BLaER1 treated with 17β-estradiol and CSF1 and Interleukin-3, amounts not matched to agents 10 nM and 100 nM (cell line): ENCODE measurements around the gene PTDSS2.
"Not testable (repeated sequence)": the region's sequence is repeated elsewhere in the genome, so short reads cannot be mapped to it uniquely, and the experiment has no call there.

ENCODE experiments used
- H3K27ac ChIP-seq, 11 experiments: shearing (Covaris generic); formaldehyde crosslinking; 2 replicates each; pipeline ENCODE4 v1.8.1; 2022
- H3K27me3 ChIP-seq, 11 experiments: shearing (Covaris generic); formaldehyde crosslinking; 2 replicates each; pipeline ENCODE4 v1.8.1; 2022
- H3K36me3 ChIP-seq, 11 experiments: shearing (Covaris generic); formaldehyde crosslinking; 2 replicates each; pipeline ENCODE4 v1.8.1; 2022
- H3K4me1 ChIP-seq, 10 experiments: shearing (Covaris generic); formaldehyde crosslinking; 2 replicates each; pipeline ENCODE4 v1.8.1; 2022
- H3K4me2 ChIP-seq, 11 experiments: shearing (Covaris generic); formaldehyde crosslinking; 2 replicates each; pipeline ENCODE4 v1.8.1; 2022
- H3K4me3 ChIP-seq, 10 experiments: shearing (Covaris generic); formaldehyde crosslinking; 2 replicates each; pipeline ENCODE4 v1.8.1; 2022
- H3K9ac ChIP-seq, 11 experiments: shearing (Covaris generic); formaldehyde crosslinking; 2 replicates each; pipeline ENCODE4 v1.8.1; 2022
- H3K9me3 ChIP-seq, 11 experiments: shearing (Covaris generic); formaldehyde crosslinking; replicated peaks in 1 of 11; 2 replicates each; pipeline ENCODE4 v1.8.1; 2022
- H4K20me1 ChIP-seq, 11 experiments: shearing (Covaris generic); formaldehyde crosslinking; 2 replicates each; pipeline ENCODE4 v1.8.1; 2022
- Cebpa-rat ChIP-seq, 11 experiments: shearing (Covaris generic); IDR thresholded peaks; 2 replicates each; pipeline ENCODE4 v1.8.1; 2022

Gene PTDSS2

GRCh38 chr11:425301-425700 is 24.8 kb upstream of the PTDSS2 start:
- TF ChIP-seq Cebpa-rat (IDR thresholded peaks at IDR 0.05) = no peak

GRCh38 chr11:426851-427250 is 23.2 kb upstream of the PTDSS2 start:
- Histone ChIP-seq H4K20me1 (no peaks in the 10 kb centered on the region), H3K4me2 (no peak overlapping the region), H3K9me3 (no peaks in the 10 kb centered on the region), H3K27me3 (no peaks in the 10 kb centered on the region), H3K4me1 (no peaks in the 10 kb centered on the region), H3K4me3 (no peak overlapping the region), H3K9ac (no peak overlapping the region), H3K36me3 (no peaks in the 10 kb centered on the region), H3K27ac (no peak overlapping the region)
- no peak for TF ChIP-seq Cebpa-rat (IDR thresholded peaks at IDR 0.05)

More at GRCh38 chr11:425301-425700, 24.8 kb upstream of the PTDSS2 start:
- no peaks in the 10 kb centered on the region for H3K27me3 ChIP-seq
- H4K20me1 ChIP-seq = no peaks in the 10 kb centered on the region
- no peak overlapping the region for H3K4me2 ChIP-seq
- H3K27ac ChIP-seq = no peak overlapping the region
- H3K9me3 ChIP-seq = no peaks in the 10 kb centered on the region
- H3K36me3 ChIP-seq = no peaks in the 10 kb centered on the region
- H3K4me3 ChIP-seq = no peak overlapping the region
- H3K9ac ChIP-seq = no peak overlapping the region
- H3K4me1 ChIP-seq = no peaks in the 10 kb centered on the region

- no peak overlapping the region for H3K4me3 ChIP-seq
- no peak overlapping the region for H3K27ac ChIP-seq
- H4K20me1 ChIP-seq = no peaks in the 10 kb centered on the region
- H3K4me2 ChIP-seq = no peak overlapping the region
- no peaks in the 10 kb centered on the region for H3K36me3 ChIP-seq
- no peak for TF ChIP-seq Cebpa-rat (IDR thresholded peaks at IDR 0.05)
- no peaks in the 10 kb centered on the region for H3K9me3 ChIP-seq
- H3K4me1 ChIP-seq = no peaks in the 10 kb centered on the region
- no peak overlapping the region for H3K9ac ChIP-seq
- no peaks in the 10 kb centered on the region for H3K27me3 ChIP-seq
Observed at GRCh38 chr11:428295-428694, 21.8 kb upstream of the PTDSS2 start.

GRCh38 chr11:429391-429790 is 20.7 kb upstream of the PTDSS2 start:
- Histone ChIP-seq H3K27me3 (no peaks in the 10 kb centered on the region), H3K4me3 (no peak overlapping the region)
- no peak for TF ChIP-seq Cebpa-rat (IDR thresholded peaks at IDR 0.05)

GRCh38 chr11:429931-430456 is 20.1 kb upstream of the PTDSS2 start:
- Histone ChIP-seq H3K4me1 (no peaks in the 10 kb centered on the region), H3K9ac (no peak overlapping the region), H4K20me1 (no peaks in the 10 kb centered on the region; a peak in 1 of 22 replicates), H3K4me3 (no peak overlapping the region), H3K27ac (no peak overlapping the region), H3K4me2 (no peak overlapping the region), H3K36me3 (no peaks in the 10 kb centered on the region), H3K27me3 (no peaks in the 10 kb centered on the region), H3K9me3 (no peaks in the 10 kb centered on the region)
- TF ChIP-seq Cebpa-rat (IDR thresholded peaks at IDR 0.05) = no peak

More at GRCh38 chr11:429391-429790, 20.7 kb upstream of the PTDSS2 start:
- H3K27ac ChIP-seq = no peak overlapping the region
- H4K20me1 ChIP-seq = no peaks in the 10 kb centered on the region
- no peaks in the 10 kb centered on the region for H3K4me1 ChIP-seq
- no peak overlapping the region for H3K9ac ChIP-seq
- H3K36me3 ChIP-seq = no peaks in the 10 kb centered on the region
- no peaks in the 10 kb centered on the region for H3K9me3 ChIP-seq
- no peak overlapping the region for H3K4me2 ChIP-seq

GRCh38 chr11:431921-432320 is 18.2 kb upstream of the PTDSS2 start:
- no peaks in the 10 kb centered on the region for H3K4me1 ChIP-seq
- no peak overlapping the region for H3K9ac ChIP-seq
- no peak overlapping the region for H3K4me2 ChIP-seq
- H3K27me3 ChIP-seq = no peaks in the 10 kb centered on the region
- H3K36me3 ChIP-seq = no peaks in the 10 kb centered on the region
- H3K27ac ChIP-seq = no peak overlapping the region
- H3K9me3 ChIP-seq = no peaks in the 10 kb centered on the region
- H3K4me3 ChIP-seq = no peak overlapping the region
- TF ChIP-seq Cebpa-rat (IDR thresholded peaks at IDR 0.05) = no peak
- H4K20me1 ChIP-seq = no peaks in the 10 kb centered on the region; a peak in 1 of 22 replicates

GRCh38 chr11:432501-433100 is 17.5 kb upstream of the PTDSS2 start:
- Histone ChIP-seq H3K4me3 (no peak overlapping the region), H3K9me3 (peaks cover 0 to 5% (median 0%) of the 10 kb centered on the region in 11 experiments; a peak in 1 of 22 replicates), H3K27me3 (no peaks in the 10 kb centered on the region), H3K27ac (no peak overlapping the region), H3K4me1 (peaks cover 0 to 5% (median 2%) of the 10 kb centered on the region in 10 experiments; a peak in 7 of 20 replicates), H3K9ac (no peak overlapping the region), H4K20me1 (no peaks in the 10 kb centered on the region; a peak in 1 of 22 replicates), H3K4me2 (no peak overlapping the region), H3K36me3 (no peaks in the 10 kb centered on the region)
- no peak for TF ChIP-seq Cebpa-rat (IDR thresholded peaks at IDR 0.05)

- peaks cover 0 to 5% (median 0%) of the 10 kb centered on the region in 11 experiments; a peak in 1 of 22 replicates for H3K9me3 ChIP-seq
- TF ChIP-seq Cebpa-rat (IDR thresholded peaks at IDR 0.05) = no peak
- H3K4me2 ChIP-seq = no peak overlapping the region
- H3K9ac ChIP-seq = no peak overlapping the region
- no peaks in the 10 kb centered on the region for H3K36me3 ChIP-seq
- H3K4me3 ChIP-seq = no peak overlapping the region
- H3K4me1 ChIP-seq = peaks cover 0 to 11% (median 7%) of the 10 kb centered on the region in 10 experiments; a peak in 7 of 20 replicates
- no peak overlapping the region for H3K27ac ChIP-seq
- H3K27me3 ChIP-seq = no peaks in the 10 kb centered on the region
- no peaks in the 10 kb centered on the region; a peak in 1 of 22 replicates for H4K20me1 ChIP-seq
Observed at GRCh38 chr11:433111-433510, 17.0 kb upstream of the PTDSS2 start.

- peaks cover 0 to 5% (median 0%) of the 10 kb centered on the region in 11 experiments; a peak in 1 of 22 replicates for H3K9me3 ChIP-seq
- peaks cover 0 to 11% (median 8%) of the 10 kb centered on the region in 10 experiments; a peak in 7 of 20 replicates for H3K4me1 ChIP-seq
- H3K4me2 ChIP-seq = no peak overlapping the region
- no peaks in the 10 kb centered on the region; a peak in 1 of 22 replicates for H4K20me1 ChIP-seq
- no peaks in the 10 kb centered on the region for H3K27me3 ChIP-seq
- no peak for TF ChIP-seq Cebpa-rat (IDR thresholded peaks at IDR 0.05)
- no peak overlapping the region for H3K4me3 ChIP-seq
- no peaks in the 10 kb centered on the region for H3K36me3 ChIP-seq
- no peak overlapping the region for H3K9ac ChIP-seq
- H3K27ac ChIP-seq = no peak overlapping the region
Observed at GRCh38 chr11:433641-434040, 16.4 kb upstream of the PTDSS2 start.

- no peaks in the 10 kb centered on the region; a peak in 1 of 22 replicates for H4K20me1 ChIP-seq
- no peak overlapping the region for H3K27ac ChIP-seq
- H3K4me2 ChIP-seq = no peak overlapping the region
- H3K9me3 ChIP-seq = peaks cover 0 to 5% (median 0%) of the 10 kb centered on the region in 11 experiments; a peak in 1 of 22 replicates
- no peak overlapping the region for H3K9ac ChIP-seq
- no peak for TF ChIP-seq Cebpa-rat (IDR thresholded peaks at IDR 0.05)
- no peak overlapping the region for H3K4me3 ChIP-seq
- H3K36me3 ChIP-seq = no peaks in the 10 kb centered on the region
- peaks cover 0 to 15% (median 8%) of the 10 kb centered on the region in 10 experiments; a peak in 7 of 20 replicates for H3K4me1 ChIP-seq
- no peaks in the 10 kb centered on the region for H3K27me3 ChIP-seq
Observed at GRCh38 chr11:434496-434895, 15.6 kb upstream of the PTDSS2 start.

GRCh38 chr11:434999-435740 is 14.9 kb upstream of the PTDSS2 start:
- not testable (repeated sequence) for H3K4me3 ChIP-seq, H3K9ac ChIP-seq, H3K4me2 ChIP-seq, H3K27ac ChIP-seq, H3K9me3 ChIP-seq, H4K20me1 ChIP-seq, H3K27me3 ChIP-seq, H3K36me3 ChIP-seq
- H3K4me1 ChIP-seq = peaks cover 0 to 15% (median 8%) of the 10 kb centered on the region in 10 experiments; a peak in 7 of 20 replicates
